Stomach (tissue), 9 donors: ENCODE measurements around the gene FKBP14. TPM values are rescaled to one million over a fixed set of nuclear protein-coding genes. Genes with fewer than 3 reads are reported as not detected.

Experiments
- DNase-seq, 2 donors: peaks; one replicate each; pipeline versions ENCODE4 v3.0.0 to v3.0.0-alpha.2; 2013 to 2019
- H3K27ac ChIP-seq, 5 donors: fragments of 200-600 bp in 4 of 5; sonication (generic) in 4 of 5; one replicate each; pipeline ENCODE4 v1.5.1; 2013 to 2019; ENCODE audit warnings: mild to moderate bottlenecking in 1 of 5, moderate library complexity in 1 of 5
- H3K27me3 ChIP-seq, 3 donors: fragments of 200-600 bp; sonication (generic); one replicate each; pipeline ENCODE4 v1.5.1; 2017 to 2019; ENCODE audit warnings: mixed run types in 1 of 3
- H3K36me3 ChIP-seq, 4 donors: fragments of 200-600 bp; sonication (generic); 1 replicate in 3 of 4; 2 replicates in 1 of 4; pipeline ENCODE4 v1.5.1; 2016 to 2019
- H3K4me1 ChIP-seq, 4 donors: fragments of 200-600 bp; sonication (generic); one replicate each; pipeline ENCODE4 v1.5.1; 2016 to 2019
- H3K4me3 ChIP-seq, 4 donors: fragments of 200-600 bp; sonication (generic) in 3 of 4; one replicate each; pipeline ENCODE4 v1.5.1; 2016 to 2019; ENCODE audit warnings: mild to moderate bottlenecking in 1 of 4
- H3K9me3 ChIP-seq, 4 donors: fragments of 200-600 bp; sonication (generic); one replicate each; pipeline ENCODE4 v1.5.1; 2016 to 2019
- EP300 ChIP-seq: sonication (generic); formaldehyde crosslinking; IDR thresholded peaks from one replicate; pipeline ENCODE4 v1.6.1; 2017; ENCODE audit warnings: antibody characterized with exemption
- POLR2A ChIP-seq, 4 donors: fragments of 450-650 bp; IDR thresholded peaks; one replicate each; pipeline ENCODE4 v1.6.1; 2016; ENCODE audit warnings: antibody characterized with exemption in 4 of 4, control low read depth in 2 of 4, mild to moderate bottlenecking in 1 of 4, moderate library complexity in 1 of 4
- POLR2AphosphoS5 ChIP-seq, 3 donors: sonication (generic); formaldehyde crosslinking; IDR thresholded peaks; one replicate each; pipeline ENCODE4 v1.6.1; 2016; ENCODE audit warnings: antibody characterized with exemption in 3 of 3
- WGBS, 5 donors: extraction: QIAGEN DNeasy Blood & Tissue Kit in 3 of 5; methylation state at CpG; one replicate each; pipeline versions ENCODE4 v1.1.5 to v1.1.7; 2013 to 2018; 5-methylcytosine and 5-hydroxymethylcytosine counted together
- intact Hi-C: fragments of 100-400 bp; cut with DNase I; formaldehyde crosslinking; loops from one replicate; pipeline ENCODE4 v1.15.1; 2023; ENCODE audit warnings: low total_unique reads
- polyA plus RNA-seq, 3 donors: library from polyadenylated mRNA; stranded (reverse); fragments of 200-250 nt; gene quantifications; one replicate each; pipeline ENCODE4 v1.2.3, GENCODE V29; 2013
- total RNA-seq, 5 donors: library from RNA; depleted of rRNA; stranded (reverse); fragments of >200 nt; gene quantifications; one replicate each; pipeline versions ENCODE4 v1.1.0 to v1.2.3, GENCODE V29; 2014 to 2016
- TF ChIP-seq, protein P1 (sequence below), 7 experiments: fragments of 450-650 bp in 4 of 7; fragments of 200-600 bp in 3 of 7; sonication (generic) in 3 of 7; IDR thresholded peaks; one replicate each; pipeline ENCODE4 v1.5.1; 2016 to 2019; ENCODE audit warnings: antibody characterized with exemption in 7 of 7, control low read depth in 2 of 7, mild to moderate bottlenecking in 1 of 7
- donor health status: healthy with polysubstance abuse.
- donor health status: Bipolar disorder and iron deficiency.
- donor health status: healthy.

The FKBP14 gene
- total and polyA plus RNA-seq, 8 donors: 0.29 to 45.2 (median 5.9) TPM

DNA sequence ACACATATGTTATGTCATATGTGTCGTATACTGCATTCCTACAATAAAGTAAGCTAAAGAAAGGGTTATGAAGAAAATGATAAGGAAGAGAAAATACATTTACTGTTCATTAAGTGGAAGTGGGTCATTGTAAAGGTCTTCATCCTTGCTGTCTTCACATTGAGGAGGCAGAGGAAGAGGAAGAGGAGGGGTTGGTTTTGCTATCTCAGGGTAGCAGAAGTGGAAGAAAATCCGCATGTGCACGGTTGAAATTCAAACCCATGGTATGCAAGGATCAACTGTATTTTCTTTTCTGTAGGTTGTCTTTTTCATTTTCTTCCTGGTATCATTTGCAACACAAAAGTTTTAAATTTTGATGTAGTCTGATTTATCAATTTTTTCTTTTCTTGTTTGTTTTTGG lies 8.0 kb upstream of the FKBP14 start:
- H3K36me3 ChIP-seq: no peaks in the 10 kb centered on the region
- H3K9me3 ChIP-seq: no peaks in the 10 kb centered on the region
- no peak overlapping the region for H3K4me3 ChIP-seq
- intact Hi-C loops: no loop called here
- no peaks in the 10 kb centered on the region for H3K27me3 ChIP-seq
- H3K4me1 ChIP-seq: peaks cover 10 to 44% (median 22%) of the 10 kb centered on the region in 4 donors
- no peak for TF ChIP-seq EP300
- TF ChIP-seq, protein P1, sequence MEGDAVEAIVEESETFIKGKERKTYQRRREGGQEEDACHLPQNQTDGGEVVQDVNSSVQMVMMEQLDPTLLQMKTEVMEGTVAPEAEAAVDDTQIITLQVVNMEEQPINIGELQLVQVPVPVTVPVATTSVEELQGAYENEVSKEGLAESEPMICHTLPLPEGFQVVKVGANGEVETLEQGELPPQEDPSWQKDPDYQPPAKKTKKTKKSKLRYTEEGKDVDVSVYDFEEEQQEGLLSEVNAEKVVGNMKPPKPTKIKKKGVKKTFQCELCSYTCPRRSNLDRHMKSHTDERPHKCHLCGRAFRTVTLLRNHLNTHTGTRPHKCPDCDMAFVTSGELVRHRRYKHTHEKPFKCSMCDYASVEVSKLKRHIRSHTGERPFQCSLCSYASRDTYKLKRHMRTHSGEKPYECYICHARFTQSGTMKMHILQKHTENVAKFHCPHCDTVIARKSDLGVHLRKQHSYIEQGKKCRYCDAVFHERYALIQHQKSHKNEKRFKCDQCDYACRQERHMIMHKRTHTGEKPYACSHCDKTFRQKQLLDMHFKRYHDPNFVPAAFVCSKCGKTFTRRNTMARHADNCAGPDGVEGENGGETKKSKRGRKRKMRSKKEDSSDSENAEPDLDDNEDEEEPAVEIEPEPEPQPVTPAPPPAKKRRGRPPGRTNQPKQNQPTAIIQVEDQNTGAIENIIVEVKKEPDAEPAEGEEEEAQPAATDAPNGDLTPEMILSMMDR (IDR thresholded peaks at IDR 0.05): no peak
- TF ChIP-seq POLR2AphosphoS5 (IDR thresholded peaks at IDR 0.05): no peak
- TF ChIP-seq POLR2A (IDR thresholded peaks at IDR 0.05): no peak
- no peak overlapping the region for H3K27ac ChIP-seq
- 88 to 97% (median 92%) methylated on average over 3 of the region's 3 CpGs for WGBS, 5 donors
- DNase-seq: no peak

- intact Hi-C loops: no loop called here
- no peak overlapping the region for H3K27ac ChIP-seq
- no peak for TF ChIP-seq POLR2A (IDR thresholded peaks at IDR 0.05)
- TF ChIP-seq EP300: no peak
- TF ChIP-seq POLR2AphosphoS5 (IDR thresholded peaks at IDR 0.05): no peak
- TF ChIP-seq, protein P1 (IDR thresholded peaks at IDR 0.05): no peak
- no peaks in the 10 kb centered on the region for H3K9me3 ChIP-seq
- peak in 1 of 2 donors; percentile 19 for DNase-seq
- H3K4me1 ChIP-seq: peaks cover 13 to 43% (median 30%) of the 10 kb centered on the region in 4 donors
- H3K36me3 ChIP-seq: no peaks in the 10 kb centered on the region
- no peak overlapping the region for H3K4me3 ChIP-seq
- 53 to 59% (median 56%) methylated on average over 4 of the region's 4 CpGs for WGBS, 5 donors
- H3K27me3 ChIP-seq: no peaks in the 10 kb centered on the region
Measured at GRCh38 chr7:30032310-30033125, 6.0 kb upstream of the FKBP14 start.

DNA sequence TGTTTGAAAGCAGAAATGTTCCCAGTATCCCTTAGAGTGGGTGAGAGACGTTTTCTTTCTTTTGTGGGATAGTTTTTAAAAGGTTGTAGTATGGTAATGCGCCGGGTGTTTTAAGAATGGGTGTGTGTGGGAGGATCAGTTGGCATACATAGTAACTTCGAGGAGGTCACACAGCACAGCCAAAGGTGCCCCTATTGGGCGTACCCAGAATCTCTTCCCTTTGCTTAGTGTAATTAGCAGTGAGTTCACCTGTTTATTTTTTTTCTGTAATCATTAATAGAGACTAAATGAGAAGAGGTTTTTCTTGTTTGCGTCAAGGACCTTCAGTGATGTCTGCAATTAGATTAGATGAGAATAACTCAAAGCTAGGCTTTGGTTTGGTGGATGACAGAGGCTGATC lies 3.2 kb upstream of the FKBP14 start:
- peaks cover 20 to 62% (median 47%) of the 10 kb centered on the region in 4 donors for H3K4me1 ChIP-seq
- intact Hi-C loops: no loop called here
- H3K4me3 ChIP-seq: peak overlapping the region; percentile 74 to 98 (median 94)
- H3K27me3 ChIP-seq: no peaks in the 10 kb centered on the region
- H3K9me3 ChIP-seq: no peaks in the 10 kb centered on the region
- H3K27ac ChIP-seq: peak overlapping the region in 2 of 5 donors; percentile 94
- H3K36me3 ChIP-seq: no peaks in the 10 kb centered on the region
- TF ChIP-seq EP300 (no peak), POLR2AphosphoS5 (IDR thresholded peaks at IDR 0.05) (no peak), POLR2A (IDR thresholded peaks at IDR 0.05) (no peak)
- TF ChIP-seq, protein P1 (IDR thresholded peaks at IDR 0.05): no peak
- DNase-seq: peak in 1 of 2 donors; percentile 45
- WGBS, 5 donors: 10 to 26% (median 19%) methylated on average over 6 of the region's 6 CpGs

DNA sequence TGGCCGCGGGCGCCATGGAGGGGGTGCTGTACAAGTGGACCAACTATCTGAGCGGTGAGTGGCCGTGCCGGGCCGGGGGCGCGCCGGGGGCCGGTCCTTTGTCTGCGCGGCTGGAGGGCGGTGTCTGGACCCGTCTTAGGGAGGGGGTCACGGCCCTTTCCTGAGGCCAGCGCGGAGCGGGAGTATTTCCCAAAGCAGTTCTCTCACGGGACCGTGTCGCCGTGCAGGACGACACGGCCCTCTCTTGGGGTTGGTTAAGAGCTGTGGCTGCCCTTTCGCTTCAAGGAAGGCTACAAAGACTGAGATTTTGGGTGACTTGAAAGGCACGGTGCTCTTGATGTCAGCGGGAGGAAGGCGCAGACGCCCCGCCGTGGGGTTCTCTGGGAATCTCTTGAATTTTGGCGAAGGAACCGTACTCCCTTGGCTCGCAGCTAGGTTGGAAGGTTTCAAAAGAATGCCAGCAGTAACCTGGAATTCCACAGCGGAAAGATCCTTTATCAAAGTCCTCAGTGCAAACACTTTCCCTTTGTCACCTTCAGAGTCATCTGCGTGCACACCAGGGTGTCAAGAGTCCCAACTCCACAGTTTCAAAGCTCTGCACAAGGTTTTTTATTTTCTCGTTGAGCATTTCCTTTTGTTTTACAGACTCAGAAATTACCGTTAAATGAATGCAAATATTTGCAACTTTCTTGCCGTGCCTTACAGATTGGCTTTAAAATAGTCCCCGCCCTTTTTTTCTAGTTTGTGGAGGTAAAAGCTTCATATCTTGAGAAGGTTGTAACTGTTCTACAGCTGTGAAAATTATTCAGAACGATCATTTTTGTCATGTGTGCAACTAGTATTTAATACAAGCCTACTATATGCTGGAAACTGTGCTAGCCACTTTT lies 2.5 kb upstream of the FKBP14 start:
- Histone ChIP-seq H3K4me3 (peak overlapping the region; percentile 74 to 98 (median 94)), H3K27me3 (no peaks in the 10 kb centered on the region), H3K9me3 (no peaks in the 10 kb centered on the region), H3K4me1 (peaks cover 20 to 69% (median 54%) of the 10 kb centered on the region in 4 donors), H3K27ac (peak overlapping the region; percentile 89 to 94 (median 94)), H3K36me3 (no peaks in the 10 kb centered on the region)
- WGBS, 5 donors: 0 to 1% (median 0%) methylated on average over 17 to 42 of the region's 42 CpGs
- TF ChIP-seq, protein P1 (IDR thresholded peaks at IDR 0.05): no peak
- TF ChIP-seq POLR2AphosphoS5 (IDR thresholded peaks at IDR 0.05) (no peak), EP300 (no peak), POLR2A (IDR thresholded peaks at IDR 0.05) (no peak)
- intact Hi-C loops: no loop called here
- DNase-seq: no peak
